Measurements from ENCODE around the gene S100A4.

GRCh38 chr1:153538315-153538821, 7.2 kb downstream of the S100A4 start:
- no peak for TF ChIP-seq CTCF (conservative IDR thresholded peaks at IDR 0.05 in 1 of 2, IDR thresholded peaks at IDR 0.05 in 1 of 2; ENCODE audit: extremely low read depth in 1 of 2, insufficient read depth in 1 of 2, low read depth in 1 of 2, low read length in 2 of 2)
- TF ChIP-seq EZH2 (IDR thresholded peaks at IDR 0.05; ENCODE audit: borderline replicate concordance, low read length): no peak
